ENCODE data around the gene OLIG2. TPM values are rescaled to one million over a fixed set of nuclear protein-coding genes. Genes with fewer than 3 reads are reported as not detected.
A peak's percentile ranks its signal among the peaks of the same experiment; 100 is the strongest.

OLIG2 gene
- total and polyA plus RNA-seq, 3 experiments from 2014 or later, result not detected

DNA sequence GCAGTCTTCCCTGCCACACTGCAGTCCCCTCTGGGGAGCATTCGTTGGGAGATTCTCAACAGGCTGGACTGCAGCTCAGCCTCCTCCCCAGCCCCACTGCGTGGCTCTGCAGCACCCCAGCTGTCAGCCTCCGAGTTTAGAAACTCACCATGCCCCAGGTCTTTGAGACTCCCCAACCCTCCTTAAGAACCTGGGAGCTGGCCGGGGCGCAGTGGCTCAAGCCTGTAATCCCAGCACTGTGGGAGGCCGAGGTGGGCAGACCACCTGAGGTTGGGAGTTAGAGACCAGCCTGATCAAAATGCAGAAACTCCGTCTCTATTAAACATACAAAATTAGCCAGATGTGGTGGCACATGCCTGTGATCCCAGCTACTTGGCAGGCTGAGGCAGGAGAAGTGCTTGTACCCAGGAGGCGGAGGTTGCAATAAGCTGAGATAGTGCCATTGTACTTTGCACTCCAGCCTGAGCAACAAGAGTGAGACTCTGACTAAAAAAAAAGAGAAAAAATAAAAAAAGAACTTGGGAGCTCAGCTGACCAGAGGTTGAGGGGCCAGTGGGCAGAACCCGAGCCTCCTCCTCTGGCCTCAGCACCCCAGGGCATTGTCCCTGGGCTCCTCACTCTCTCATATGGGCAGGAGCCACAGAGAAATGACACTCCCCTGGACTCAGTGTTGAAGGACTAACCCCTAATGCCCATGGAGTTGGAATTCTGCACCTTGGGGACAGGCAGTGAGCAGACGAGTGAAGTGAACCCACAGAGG, 5.6 kb downstream of the OLIG2 start:
- no peaks in the 10 kb centered on the region for H3K36me3 Mint-ChIP-seq

GRCh38 chr21:33032434-33033047, 6.8 kb downstream of the OLIG2 start:
- H3K27ac Mint-ChIP-seq, result peak overlapping the region in 1 of 8 donors; percentile 16
- no peaks in the 10 kb centered on the region for H3K36me3 Mint-ChIP-seq
- Histone ChIP-seq H3K27ac (ENCODE audit: low read depth, low read length) (no peak overlapping the region), H3K9me3 (ENCODE audit: low read length) (no peaks in the 10 kb centered on the region), H3K4me3 (ENCODE audit: low read length) (no peak overlapping the region), H3K4me1 (ENCODE audit: insufficient read depth, low read length) (peaks cover 26% of the 10 kb centered on the region), H3K27me3 (ENCODE audit: insufficient read depth, low read length, poor library complexity, severe bottlenecking) (peaks cover 32% of the 10 kb centered on the region), H3K36me3 (ENCODE audit: insufficient read depth, low read length) (no peaks in the 10 kb centered on the region)
- H3K4me3 Mint-ChIP-seq, result no peak overlapping the region
- POLR2A ChIA-PET, result interaction anchor here (0.6 kb wide), 1 partner anchor 177 kb away, joined by 3 read pairs; no protein-coding TSS in a partner anchor
- CTCF ChIA-PET, result no interaction called here
- H3K4me1 Mint-ChIP-seq, result peaks cover 26 to 31% (median 31%) of the 10 kb centered on the region in 3 donors
- DNase-seq, result no peak
- H3K27me3 Mint-ChIP-seq, result peaks cover 43 to 63% of the 10 kb centered on the region in 2 donors
- H3K9me3 Mint-ChIP-seq, result peaks cover 0 to 2% (median 0%) of the 10 kb centered on the region in 5 donors

More for the DNA sequence above, 5.6 kb downstream of the OLIG2 start:
- Mint-ChIP-seq H3K27ac (no peak overlapping the region), H3K9me3 (peaks cover 0 to 2% (median 0%) of the 10 kb centered on the region in 5 donors), H3K4me1 (peaks cover 19 to 31% (median 24%) of the 10 kb centered on the region in 3 donors), H3K4me3 (no peak overlapping the region), H3K27me3 (peaks cover 51 to 65% of the 10 kb centered on the region in 2 donors)
- Histone ChIP-seq H3K27me3 (ENCODE audit: insufficient read depth, low read length, poor library complexity, severe bottlenecking) (peaks cover 41% of the 10 kb centered on the region), H3K36me3 (ENCODE audit: insufficient read depth, low read length) (no peaks in the 10 kb centered on the region), H3K4me1 (ENCODE audit: insufficient read depth, low read length) (peaks cover 30% of the 10 kb centered on the region), H3K9me3 (ENCODE audit: low read length) (no peaks in the 10 kb centered on the region), H3K27ac (ENCODE audit: low read depth, low read length) (no peak overlapping the region), H3K4me3 (ENCODE audit: low read length) (no peak overlapping the region)
- CTCF ChIA-PET, result no interaction called here
- POLR2A ChIA-PET, result no interaction called here
- no peak for DNase-seq

GRCh38 chr21:33033094-33033951, 7.6 kb downstream of the OLIG2 start:
- ChIA-PET CTCF (no interaction called here), POLR2A (no interaction called here)
- Histone ChIP-seq H3K9me3 (ENCODE audit: low read length) (no peaks in the 10 kb centered on the region), H3K4me3 (ENCODE audit: low read length) (no peak overlapping the region), H3K27me3 (ENCODE audit: insufficient read depth, low read length, poor library complexity, severe bottlenecking) (peaks cover 26% of the 10 kb centered on the region), H3K27ac (ENCODE audit: low read depth, low read length) (no peak overlapping the region), H3K36me3 (ENCODE audit: insufficient read depth, low read length) (no peaks in the 10 kb centered on the region), H3K4me1 (ENCODE audit: insufficient read depth, low read length) (peaks cover 19% of the 10 kb centered on the region)
- DNase-seq, result no peak
- peaks cover 41 to 59% of the 10 kb centered on the region in 2 donors for H3K27me3 Mint-ChIP-seq
- peaks cover 24 to 29% (median 28%) of the 10 kb centered on the region in 3 donors for H3K4me1 Mint-ChIP-seq
- H3K9me3 Mint-ChIP-seq, result peaks cover 0 to 2% (median 0%) of the 10 kb centered on the region in 5 donors
- H3K4me3 Mint-ChIP-seq, result no peak overlapping the region
- no peak overlapping the region for H3K27ac Mint-ChIP-seq
- no peaks in the 10 kb centered on the region for H3K36me3 Mint-ChIP-seq

DNA sequence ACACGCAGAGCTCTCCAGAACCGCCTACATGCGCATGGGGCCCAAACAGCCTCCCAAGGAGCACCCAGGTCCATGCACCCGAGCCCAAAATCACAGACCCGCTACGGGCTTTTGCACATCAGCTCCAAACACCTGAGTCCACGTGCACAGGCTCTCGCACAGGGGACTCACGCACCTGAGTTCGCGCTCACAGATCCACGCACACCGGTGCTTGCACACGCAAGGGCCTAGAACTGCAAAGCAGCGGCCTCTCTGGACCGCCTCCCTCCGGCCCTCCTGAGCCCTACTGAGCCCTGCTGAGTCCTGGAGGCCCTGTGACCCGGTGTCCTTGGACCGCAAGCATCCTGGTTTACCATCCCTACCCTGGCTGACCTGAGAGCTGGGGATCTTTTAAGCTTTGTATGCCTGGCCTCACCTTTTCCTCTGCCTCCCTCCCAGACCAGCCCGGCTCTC, 8.3 kb downstream of the OLIG2 start:
- no peaks in the 10 kb centered on the region for H3K36me3 ChIP-seq (ENCODE audit: insufficient read depth, low read length)
- Mint-ChIP-seq H3K4me3 (no peak overlapping the region), H3K27me3 (peaks cover 35 to 57% of the 10 kb centered on the region in 2 donors), H3K36me3 (no peaks in the 10 kb centered on the region), H3K4me1 (peaks cover 18 to 22% (median 21%) of the 10 kb centered on the region in 3 donors), H3K27ac (no peak overlapping the region), H3K9me3 (peaks cover 0 to 2% (median 0%) of the 10 kb centered on the region in 5 donors)
- H3K4me3 ChIP-seq (ENCODE audit: low read length), result no peak overlapping the region
- H3K27ac ChIP-seq (ENCODE audit: low read depth, low read length), result no peak overlapping the region
- peaks cover 12% of the 10 kb centered on the region for H3K4me1 ChIP-seq (ENCODE audit: insufficient read depth, low read length)
- no peaks in the 10 kb centered on the region for H3K9me3 ChIP-seq (ENCODE audit: low read length)
- ChIA-PET CTCF (no interaction called here), POLR2A (no interaction called here)
- no peak for DNase-seq
- H3K27me3 ChIP-seq (ENCODE audit: insufficient read depth, low read length, poor library complexity, severe bottlenecking), result peaks cover 20% of the 10 kb centered on the region

DNA sequence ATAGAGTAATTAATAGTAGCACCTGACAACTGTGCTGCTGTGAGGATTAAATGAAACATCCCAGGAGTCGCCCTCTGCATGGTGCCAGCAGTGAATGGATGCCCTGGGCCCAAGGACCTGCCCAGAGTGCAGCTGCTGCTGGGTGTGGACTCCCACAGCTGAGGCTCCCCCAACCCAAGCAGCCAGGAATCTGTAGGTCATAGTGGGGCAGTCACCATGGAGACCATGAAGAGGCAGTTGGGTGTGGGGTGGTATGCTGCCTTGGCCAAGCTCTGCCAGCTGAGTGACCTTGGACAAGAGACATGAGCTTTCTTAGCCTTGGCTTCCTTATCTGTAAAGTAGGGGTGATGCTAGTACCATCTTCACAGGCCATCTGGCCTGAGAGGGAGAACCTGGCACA, 9.4 kb downstream of the OLIG2 start:
- no peak for DNase-seq
- H3K27me3 Mint-ChIP-seq, result peaks cover 25 to 45% of the 10 kb centered on the region in 2 donors
- peaks cover 9% of the 10 kb centered on the region for H3K27me3 ChIP-seq (ENCODE audit: insufficient read depth, low read length, poor library complexity, severe bottlenecking)
- H3K4me1 Mint-ChIP-seq, result peaks cover 11 to 16% (median 13%) of the 10 kb centered on the region in 3 donors
- H3K4me1 ChIP-seq (ENCODE audit: insufficient read depth, low read length), result peaks cover 4% of the 10 kb centered on the region
- no peak overlapping the region for H3K27ac ChIP-seq (ENCODE audit: low read depth, low read length)
- POLR2A ChIA-PET, result no interaction called here
- no peaks in the 10 kb centered on the region for H3K36me3 ChIP-seq (ENCODE audit: insufficient read depth, low read length)
- H3K9me3 ChIP-seq (ENCODE audit: low read length), result no peaks in the 10 kb centered on the region
- CTCF ChIA-PET, result no interaction called here
- no peaks in the 10 kb centered on the region for H3K36me3 Mint-ChIP-seq
- no peak overlapping the region for H3K4me3 ChIP-seq (ENCODE audit: low read length)
- H3K4me3 Mint-ChIP-seq, result no peak overlapping the region
- H3K27ac Mint-ChIP-seq, result peak overlapping the region in 1 of 8 donors; percentile 63
- H3K9me3 Mint-ChIP-seq, result peaks cover 0 to 2% (median 0%) of the 10 kb centered on the region in 5 donors

DNA sequence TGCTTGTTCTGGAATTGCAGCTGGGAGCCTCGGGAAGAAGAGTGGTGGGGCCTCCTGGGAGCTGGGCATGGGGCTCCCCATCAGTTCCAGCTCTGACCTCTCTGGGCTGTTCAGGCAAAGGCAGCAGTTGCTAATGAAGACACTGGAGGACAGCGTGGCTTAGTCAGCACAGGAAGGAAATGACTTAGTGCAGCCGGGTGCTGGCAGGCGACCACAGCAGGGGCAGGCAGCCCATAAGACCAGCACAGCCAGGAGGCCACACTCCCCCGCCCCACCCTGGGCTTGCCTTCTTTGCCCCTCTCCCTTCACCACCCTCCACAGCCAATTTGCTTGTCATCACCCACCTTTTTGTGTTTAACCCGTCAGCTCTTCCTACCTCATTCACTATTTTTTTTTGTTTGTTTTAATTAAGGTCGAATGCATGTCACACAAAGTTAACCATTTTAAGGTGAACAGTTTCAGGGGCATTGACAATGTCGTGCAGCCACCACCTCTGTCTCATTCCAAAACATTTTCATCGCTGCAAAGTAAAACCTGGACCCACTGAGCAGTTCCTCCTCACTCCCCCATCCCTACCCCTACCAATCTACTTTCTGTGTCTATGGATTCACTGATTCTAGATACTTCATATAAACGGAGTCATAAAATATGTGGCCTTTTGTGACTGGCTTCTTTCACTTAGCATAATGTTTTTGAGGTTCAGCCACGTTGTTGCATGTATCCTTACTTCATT, 10.9 kb downstream of the OLIG2 start:
- H3K4me1 Mint-ChIP-seq, result peaks cover 11 to 16% (median 13%) of the 10 kb centered on the region in 3 donors
- no peaks in the 10 kb centered on the region for H3K9me3 ChIP-seq (ENCODE audit: low read length)
- H3K27ac Mint-ChIP-seq, result peak overlapping the region in 5 of 8 donors; percentile 1 to 78 (median 50)
- peak overlapping the region in 6 of 7 donors; percentile 9 to 67 (median 44) for H3K4me3 Mint-ChIP-seq
- ChIA-PET CTCF (no interaction called here), POLR2A (no interaction called here)
- H3K36me3 Mint-ChIP-seq, result no peaks in the 10 kb centered on the region
- H3K36me3 ChIP-seq (ENCODE audit: insufficient read depth, low read length), result no peaks in the 10 kb centered on the region
- peaks cover 4% of the 10 kb centered on the region for H3K4me1 ChIP-seq (ENCODE audit: insufficient read depth, low read length)
- no peak overlapping the region for H3K4me3 ChIP-seq (ENCODE audit: low read length)
- no peak overlapping the region for H3K27ac ChIP-seq (ENCODE audit: low read depth, low read length)
- H3K9me3 Mint-ChIP-seq, result peaks cover 0 to 2% (median 0%) of the 10 kb centered on the region in 5 donors
- peaks cover 8% of the 10 kb centered on the region for H3K27me3 ChIP-seq (ENCODE audit: insufficient read depth, low read length, poor library complexity, severe bottlenecking)
- no peak for DNase-seq
- H3K27me3 Mint-ChIP-seq, result peaks cover 23 to 44% of the 10 kb centered on the region in 2 donors

DNA sequence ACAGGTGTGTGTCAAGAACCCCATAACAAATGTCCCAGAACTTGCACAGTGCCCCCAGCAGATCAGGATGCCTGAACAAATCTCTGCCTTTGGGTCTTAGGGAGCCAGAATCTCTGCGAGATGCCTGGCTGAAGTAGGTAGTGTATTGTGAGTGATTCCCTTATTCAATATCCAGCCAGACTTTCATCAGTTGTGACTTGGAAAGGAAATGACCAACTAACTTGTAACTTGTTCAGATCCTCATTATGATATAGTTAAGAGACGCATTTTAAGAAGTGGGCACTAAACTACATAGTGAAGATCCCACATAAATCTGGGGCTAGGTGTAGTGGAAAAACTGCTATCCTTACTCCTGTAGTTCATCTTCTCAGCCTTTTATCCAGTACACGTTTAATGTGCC, 11.8 kb downstream of the OLIG2 start:
- Mint-ChIP-seq H3K4me3 (no peak overlapping the region), H3K4me1 (peaks cover 11 to 16% (median 13%) of the 10 kb centered on the region in 3 donors), H3K27me3 (peaks cover 22 to 40% of the 10 kb centered on the region in 2 donors), H3K9me3 (peaks cover 0 to 2% (median 0%) of the 10 kb centered on the region in 5 donors), H3K27ac (no peak overlapping the region), H3K36me3 (no peaks in the 10 kb centered on the region)
- Histone ChIP-seq H3K27ac (ENCODE audit: low read depth, low read length) (no peak overlapping the region), H3K36me3 (ENCODE audit: insufficient read depth, low read length) (no peaks in the 10 kb centered on the region), H3K4me1 (ENCODE audit: insufficient read depth, low read length) (peaks cover 4% of the 10 kb centered on the region), H3K27me3 (ENCODE audit: insufficient read depth, low read length, poor library complexity, severe bottlenecking) (peaks cover 1% of the 10 kb centered on the region), H3K4me3 (ENCODE audit: low read length) (no peak overlapping the region), H3K9me3 (ENCODE audit: low read length) (no peaks in the 10 kb centered on the region)
- ChIA-PET CTCF (no interaction called here), POLR2A (no interaction called here)
- DNase-seq, result no peak

Measured in CD8-positive, alpha-beta memory T cell (primary cell).